Measurements from ENCODE around the gene HIGD2A.

HIGD2A gene

GRCh38 chr5:176418251-176418650 lies 29.7 kb downstream of the HIGD2A start:
- DNase-seq = no peak

DNA sequence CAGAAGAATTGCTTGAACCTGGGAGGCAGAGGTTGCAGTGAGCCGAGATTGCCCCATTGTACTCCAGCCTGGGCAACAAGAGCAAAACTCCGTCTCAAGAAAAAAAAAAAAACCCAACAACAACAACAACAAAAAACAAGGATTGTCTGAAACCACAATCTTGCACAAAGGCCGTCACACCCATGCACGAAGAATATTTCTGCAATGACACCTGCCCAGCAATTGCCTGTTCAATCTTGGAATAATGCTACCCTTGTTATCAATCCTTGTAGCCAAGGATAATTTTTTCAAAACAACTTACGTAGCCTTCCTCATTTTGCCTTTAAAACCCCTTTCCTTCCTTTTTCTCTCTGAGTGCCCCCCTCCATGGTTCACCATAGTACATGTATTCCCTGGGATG lies 31.5 kb downstream of the HIGD2A start:
- no peak for DNase-seq

- no peak for DNase-seq
Measured at GRCh38 chr5:176420972-176421544, 32.5 kb downstream of the HIGD2A start.

GRCh38 chr5:176424181-176424580 lies 35.6 kb downstream of the HIGD2A start:
- no peak for DNase-seq

GRCh38 chr5:176425138-176425537 lies 36.6 kb downstream of the HIGD2A start:
- DNase-seq = no peak

GRCh38 chr5:176425791-176426190 lies 37.2 kb downstream of the HIGD2A start:
- no peak for DNase-seq

DNA sequence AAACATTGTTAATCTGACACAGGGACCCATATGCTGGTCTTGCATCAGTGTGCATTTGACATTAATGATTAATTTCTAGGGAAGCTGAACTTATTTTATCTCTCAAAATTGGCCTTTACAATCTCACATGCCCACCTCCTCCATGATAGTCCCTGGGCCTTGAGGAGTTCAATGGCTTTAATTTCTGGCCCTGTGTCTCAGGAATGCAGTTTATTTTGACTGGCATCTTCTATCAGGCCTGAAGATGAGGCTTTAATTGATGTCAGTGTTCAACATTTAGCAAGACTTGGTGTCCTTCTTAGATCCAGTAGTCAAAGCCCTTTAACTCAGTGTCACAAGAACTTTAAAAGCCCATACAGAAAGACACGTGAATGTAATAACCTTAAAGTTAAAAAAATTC lies 38.3 kb downstream of the HIGD2A start:
- DNase-seq = no peak

- DNase-seq = no peak
Measured at GRCh38 chr5:176427971-176428370, 39.4 kb downstream of the HIGD2A start.

GRCh38 chr5:176429972-176430371 lies 41.4 kb downstream of the HIGD2A start:
- no peak for DNase-seq

DNA sequence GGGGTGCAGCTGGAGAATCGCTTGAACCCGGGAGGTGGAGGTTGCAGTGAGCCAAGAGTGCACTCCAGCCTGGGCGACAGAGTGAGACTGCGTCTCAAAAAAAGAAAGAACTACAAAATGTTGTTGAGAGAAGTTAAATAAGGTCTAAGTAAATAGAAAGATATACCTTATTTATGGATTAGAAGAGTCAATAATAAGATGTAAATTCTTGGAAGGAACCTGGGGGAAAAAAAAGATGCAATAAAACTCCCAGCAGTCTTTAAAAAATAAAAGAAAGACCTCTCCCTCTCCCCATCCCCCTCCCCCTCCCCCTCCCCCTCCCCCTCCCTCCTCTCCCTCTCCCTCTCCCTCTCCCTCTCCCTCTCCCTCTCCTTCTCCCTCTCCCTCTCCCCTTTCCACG lies 44.2 kb downstream of the HIGD2A start:
- DNase-seq = no peak

GRCh38 chr5:176436656-176437055 lies 48.1 kb downstream of the HIGD2A start:
- no peak for DNase-seq

GRCh38 chr5:176438959-176439757 lies 50.6 kb downstream of the HIGD2A start:
- DNase-seq = no peak
